ENCODE data around the gene BET1L.
A peak's percentile ranks its signal among the peaks of the same experiment; 100 is the strongest.
"Not testable (repeated sequence)": the region's sequence is repeated elsewhere in the genome, so short reads cannot be mapped to it uniquely, and the experiment has no call there.

BET1L gene

DNA sequence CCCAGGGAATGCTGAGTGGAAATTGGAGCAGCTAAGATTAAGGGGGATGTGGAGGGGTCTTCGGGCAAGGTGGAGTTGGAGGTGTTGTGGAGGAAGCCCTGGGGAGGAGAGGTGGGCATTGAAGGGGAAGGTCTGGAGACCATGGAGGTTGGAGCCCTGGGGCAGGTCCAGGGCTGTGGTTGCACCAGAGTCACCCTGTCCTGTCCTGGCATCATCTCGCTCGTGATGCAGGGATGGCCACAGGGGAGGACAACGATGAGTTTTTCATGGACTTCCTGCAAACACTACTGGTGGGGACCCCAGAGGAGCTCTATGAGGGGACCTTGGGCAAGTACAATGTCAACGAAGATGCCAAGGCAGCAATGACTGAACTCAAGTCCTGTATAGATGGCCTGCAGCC is 13.7 kb downstream of the BET1L start:
- peak; percentile 12 for DNase-seq

DNA sequence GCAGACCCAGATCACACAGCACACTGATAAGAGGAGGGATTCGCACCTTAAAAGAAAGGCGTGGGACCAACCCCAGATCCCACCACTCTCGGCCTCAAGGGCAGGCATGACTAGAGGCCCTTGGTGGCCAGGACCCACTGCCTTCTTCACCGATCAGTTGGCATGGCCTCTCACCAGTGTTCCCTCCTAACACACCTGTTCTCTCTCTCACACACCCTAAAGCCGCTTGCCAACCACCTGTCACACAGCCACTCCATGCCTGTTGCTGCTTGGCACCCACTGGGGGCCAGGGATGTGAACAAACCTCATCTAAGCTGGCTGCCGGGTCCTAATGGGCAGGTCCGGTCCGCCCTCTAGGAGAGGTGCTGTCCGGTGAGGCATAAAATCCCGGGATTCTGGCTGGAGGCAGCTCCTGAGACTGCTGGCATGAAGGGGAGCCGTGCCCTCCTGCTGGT is 14.5 kb downstream of the BET1L start, which contains the start of gene SCGB1C1:
TSS of gene SCGB1C1 (plus strand) at position 405 of the 455 bp plus-strand sequence. CDS start at position 427, 22 bp downstream.
- DNase-seq: not testable (repeated sequence)

DNA sequence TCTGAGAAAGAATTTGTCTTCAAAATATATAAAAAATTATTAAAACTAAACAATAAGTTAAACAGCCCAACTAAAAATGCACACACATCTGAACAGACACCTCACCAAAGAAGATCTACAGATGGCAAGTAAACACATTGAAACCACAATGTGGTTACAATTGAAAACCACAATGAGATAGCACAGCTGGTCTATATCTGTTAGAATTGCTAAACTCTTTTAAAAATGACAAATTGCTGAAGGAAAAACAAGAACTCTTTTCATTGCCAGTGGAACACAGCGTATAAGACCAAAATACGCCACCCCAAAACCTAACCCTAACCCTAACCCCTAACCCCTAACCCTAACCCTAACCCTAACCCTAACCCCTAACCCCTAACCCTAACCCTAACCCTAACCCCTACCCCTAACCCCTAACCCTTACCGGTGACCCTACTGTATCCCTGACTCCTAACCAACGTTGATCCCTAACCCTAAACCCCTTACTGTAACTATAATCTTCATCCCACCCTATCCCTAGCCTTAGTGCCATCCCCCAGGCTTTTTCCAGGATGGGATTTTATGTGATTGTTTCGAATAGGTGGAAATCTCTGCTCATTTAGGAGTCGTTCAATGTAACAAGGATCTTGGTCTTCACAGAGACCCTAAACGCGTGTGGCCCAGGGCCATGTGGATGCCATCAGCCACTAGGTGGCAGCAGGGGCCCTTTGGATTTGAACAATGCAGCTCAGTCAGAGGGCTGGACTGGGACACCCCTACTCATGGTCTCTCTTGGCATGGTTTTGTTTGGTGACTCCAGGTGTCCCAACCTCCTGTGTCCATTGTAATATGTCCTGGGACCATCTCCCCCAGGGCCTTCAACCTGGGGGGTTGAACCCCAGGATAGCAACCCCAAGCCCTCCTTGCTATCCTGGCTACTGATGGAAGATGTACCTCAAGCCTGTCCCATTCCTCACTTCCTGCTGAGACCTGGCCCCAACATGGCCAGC is 15.4 kb downstream of the BET1L start:
- DNase-seq: peak; percentile 76

- DNase-seq: peak; percentile 16
Measured at GRCh38 chr11:190546-190945, 16.7 kb downstream of the BET1L start.

DNA sequence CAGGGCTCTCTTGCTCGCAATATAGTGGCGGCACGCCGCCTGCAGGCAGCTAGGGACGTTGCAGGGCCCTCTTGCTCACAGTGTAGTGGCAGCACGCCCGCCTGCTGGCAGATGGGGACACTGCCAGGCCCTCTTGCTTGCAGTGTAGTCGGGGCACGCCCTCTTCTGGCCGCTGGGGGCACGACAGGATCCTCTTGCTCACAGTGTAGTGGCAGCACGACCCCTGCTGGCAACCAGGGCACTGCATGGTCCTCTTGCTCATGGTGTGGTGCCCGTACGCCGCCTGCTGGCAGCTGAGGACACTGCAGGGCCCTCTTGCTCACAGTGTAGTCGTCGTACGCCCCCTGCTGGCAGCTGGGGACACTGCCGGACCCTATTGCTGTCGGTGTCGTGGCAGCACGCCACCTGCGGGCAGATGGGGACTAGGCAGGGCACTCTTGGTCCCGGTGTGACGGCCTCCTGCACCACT is 17.3 kb downstream of the BET1L start:
- peak; percentile 37 for DNase-seq

DNA sequence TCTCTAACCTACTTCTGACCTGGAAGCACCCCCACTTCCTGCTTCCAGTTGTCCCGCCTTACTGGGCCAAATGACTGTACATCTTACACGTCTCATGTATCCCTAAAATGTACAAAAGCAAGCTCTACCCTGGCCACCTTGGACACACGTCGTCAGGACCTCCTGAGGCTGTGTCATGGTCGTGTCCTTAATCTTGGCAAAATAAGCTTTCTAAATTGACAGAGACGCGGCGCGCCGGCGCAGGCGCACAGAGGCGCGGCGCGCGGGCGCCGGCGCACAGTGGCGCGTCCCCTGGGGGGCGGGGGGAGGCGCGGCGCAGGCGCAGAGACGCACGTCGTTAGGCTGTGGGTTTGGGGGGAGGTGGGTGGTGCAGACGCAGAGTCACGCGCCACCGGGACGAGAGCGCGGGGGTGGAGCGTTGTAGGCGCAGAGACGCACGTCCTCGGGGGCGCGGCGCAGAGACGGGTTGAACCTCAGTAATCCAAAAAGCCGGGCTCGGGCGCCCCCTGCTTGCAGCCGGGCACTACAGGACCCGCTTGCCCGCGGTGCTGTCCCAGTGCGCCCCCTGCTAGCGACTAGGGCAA is 17.9 kb downstream of the BET1L start:
- DNase-seq: peak; percentile 19

GRCh38 chr11:180242-180641 is 27.0 kb downstream of the BET1L start:
- not testable (repeated sequence) for DNase-seq

All from activated T-cell treated with anti-CD3 and anti-CD28 coated beads, Interleukin-2, amount 50 U/mL, for 1 hour (primary cell).